ENCODE results near the gene SMCO2.

GRCh38 chr12:27431185-27431584 lies 15.4 kb upstream of the SMCO2 start:
- TF ChIP-seq EZH2 (optimal IDR thresholded peaks at IDR 0.05; ENCODE audit: low read depth, low read length) (no peak), CTCF (IDR thresholded peaks at IDR 0.05; ENCODE audit: low read length) (no peak)

All from MM.1S (cell line).